Stimulated activated CD4-positive, alpha-beta T cell treated with anti-CD3 and anti-CD28 coated beads, Interleukin-12 subunit alpha, Interleukin-12 subunit beta, amount 100 ng/mL, for 24 hours (primary cell): ENCODE data around the gene DVL1.

Source experiments
- DNase-seq, 2 experiments: peaks; one replicate each; pipeline ENCODE4 v3.0.0-alpha.2; 2020; ENCODE audit warnings: low read depth in 2 of 2

The DVL1 gene

GRCh38 chr1:1312450-1313314, 36.5 kb downstream of the DVL1 start:
- no peak for DNase-seq

- no peak for DNase-seq
These were observed 37.8 kb downstream of the DVL1 start for GRCh38 chr1:1311107-1312104.

GRCh38 chr1:1310476-1311053, 38.7 kb downstream of the DVL1 start:
- no peak for DNase-seq

- DNase-seq: no peak
These were observed 39.2 kb downstream of the DVL1 start for GRCh38 chr1:1310109-1310385.

- no peak for DNase-seq
These were observed 39.7 kb downstream of the DVL1 start for GRCh38 chr1:1309251-1310108.

GRCh38 chr1:1308756-1309250, 40.4 kb downstream of the DVL1 start:
- no peak for DNase-seq

- peak; percentile 76 to 79 for DNase-seq
These were observed 41.1 kb downstream of the DVL1 start, which contains the start of the genes ACAP3 and PUSL1 for GRCh38 chr1:1307923-1308755. Gene ACAP3, minus strand, starts transcription at chr1:1307930. Its CDS starts 115 bp downstream, at chr1:1307815. Gene PUSL1, plus strand, starts transcription at chr1:1308597. Its CDS starts 47 bp downstream, at chr1:1308644.

GRCh38 chr1:1307261-1307922, 41.8 kb downstream of the DVL1 start:
- no peak for DNase-seq

- DNase-seq: no peak
These were observed 42.5 kb downstream of the DVL1 start for GRCh38 chr1:1306661-1307260.

- DNase-seq: no peak
These were observed 43.1 kb downstream of the DVL1 start for GRCh38 chr1:1306070-1306660.

- peak in 1 of 2 experiments; percentile 59 for DNase-seq
These were observed 43.7 kb downstream of the DVL1 start for GRCh38 chr1:1305300-1306069.

GRCh38 chr1:1304331-1305299, 44.6 kb downstream of the DVL1 start:
- no peak for DNase-seq

GRCh38 chr1:1303736-1304135, 45.5 kb downstream of the DVL1 start:
- DNase-seq: no peak

GRCh38 chr1:1302951-1303509, 46.2 kb downstream of the DVL1 start:
- no peak for DNase-seq

GRCh38 chr1:1302006-1302430, 47.2 kb downstream of the DVL1 start:
- DNase-seq: no peak

- no peak for DNase-seq
These were observed 48.9 kb downstream of the DVL1 start for GRCh38 chr1:1300352-1300739.
